Neural cell (in vitro differentiated cells): Measurements from ENCODE around the gene NPLOC4. TPM values are rescaled to one million over a fixed set of nuclear protein-coding genes. Genes with fewer than 3 reads are reported as not detected.

Source experiments
- H2AFZ ChIP-seq: fragments of 200-600, 300-800 bp; sonication (generic), shearing (Covaris generic); 2 replicates; pipeline ENCODE4 v1.6.0; 2014; ENCODE audit warnings: low read depth, mild to moderate bottlenecking, antibody characterized with exemption, low read length, moderate library complexity
- H3F3A ChIP-seq: fragments of 200-600 bp; shearing (Covaris generic); 2 replicates; pipeline ENCODE4 v1.6.1; 2016; ENCODE audit warnings: mild to moderate bottlenecking, moderate library complexity, mixed read lengths, antibody characterized with exemption, low read length; ENCODE audit not compliant: insufficient read depth, poor library complexity, severe bottlenecking
- H3K27ac ChIP-seq: fragments of 200-600, 300-800 bp; sonication (generic), shearing (Covaris generic); 2 replicates; pipeline ENCODE4 v1.5.1; 2014; ENCODE audit warnings: mild to moderate bottlenecking, low read length, moderate library complexity
- H3K27me3 ChIP-seq: fragments of 300-800, 200-600 bp; sonication (generic), shearing (Covaris generic); 2 replicates; pipeline ENCODE4 v1.6.0; 2014; ENCODE audit warnings: mild to moderate bottlenecking, low read depth, low read length, moderate library complexity; ENCODE audit not compliant: insufficient read depth
- H3K36me3 ChIP-seq: fragments of 300-800, 200-600 bp; sonication (generic), shearing (Covaris generic); 2 replicates; pipeline ENCODE4 v1.5.1; 2014; ENCODE audit warnings: mild to moderate bottlenecking, antibody characterized with exemption, low read length, moderate library complexity; ENCODE audit not compliant: insufficient read depth
- H3K4me2 ChIP-seq: fragments of 300-800, 200-600 bp; sonication (generic), shearing (Covaris generic); 2 replicates; pipeline ENCODE4 v1.6.0; 2014; ENCODE audit warnings: mild to moderate bottlenecking, low read length
- H3K4me3 ChIP-seq: fragments of 300-800, 200-600 bp; sonication (generic), shearing (Covaris generic); 2 replicates; pipeline ENCODE4 v1.5.1; 2014; ENCODE audit warnings: mild to moderate bottlenecking, low read length, moderate library complexity
- H3K79me2 ChIP-seq: fragments of 200-600 bp; shearing (Covaris generic); replicated peaks from 2 replicates; pipeline ENCODE4 v1.6.0; 2014; ENCODE audit warnings: mild to moderate bottlenecking, low read length, moderate library complexity; ENCODE audit not compliant: insufficient read depth
- H3K9ac ChIP-seq: fragments of 300-800, 200-600 bp; sonication (generic), shearing (Covaris generic); 2 replicates; pipeline ENCODE4 v1.6.1; 2016; ENCODE audit warnings: mild to moderate bottlenecking, low read length, mixed read lengths
- H3K9me2 ChIP-seq: fragments of 200-600 bp; shearing (Covaris generic); 2 replicates; pipeline ENCODE4 v1.6.1; 2016; ENCODE audit warnings: mild to moderate bottlenecking, low read length, mixed read lengths; ENCODE audit not compliant: insufficient read depth
- H3K9me3 ChIP-seq: fragments of 200-600, 300-800 bp; sonication (generic), shearing (Covaris generic); 2 replicates; pipeline ENCODE4 v1.6.1; 2016; ENCODE audit warnings: mild to moderate bottlenecking, mixed run types, low read length, moderate library complexity, mixed read lengths
- H4K20me1 ChIP-seq: fragments of 200-600 bp; shearing (Covaris generic); 2 replicates; pipeline ENCODE4 v1.6.1; 2016; ENCODE audit warnings: mild to moderate bottlenecking, mixed run types; ENCODE audit not compliant: insufficient read depth
- EP300 ChIP-seq: fragments of 450-650 bp; conservative IDR thresholded peaks from 2 replicates; pipeline ENCODE4 v1.6.1; 2014; ENCODE audit warnings: antibody characterized with exemption, mild to moderate bottlenecking, moderate library complexity; ENCODE audit not compliant: poor library complexity, severe bottlenecking
- EZH2 ChIP-seq: fragments of 200-600, 300-800 bp; shearing (Covaris generic), sonication (generic); IDR thresholded peaks from 2 replicates; pipeline ENCODE4 v1.6.1; 2014; ENCODE audit warnings: antibody characterized with exemption, low read length, borderline replicate concordance, mild to moderate bottlenecking; ENCODE audit not compliant: insufficient read depth, poor library complexity, severe bottlenecking
- MXI1 ChIP-seq: fragments of 450-650 bp; conservative IDR thresholded peaks from 2 replicates; pipeline ENCODE4 v1.6.1; 2014; ENCODE audit warnings: antibody characterized with exemption, mild to moderate bottlenecking; ENCODE audit not compliant: poor library complexity, severe bottlenecking
- POLR2AphosphoS5 ChIP-seq: IDR thresholded peaks from 2 replicates; pipeline ENCODE4 v1.6.1; 2012
- RAD21 ChIP-seq: fragments of 450-650 bp; conservative IDR thresholded peaks from 2 replicates; pipeline ENCODE4 v1.6.1; 2014; ENCODE audit warnings: antibody characterized with exemption, mild to moderate bottlenecking, moderate library complexity
- SMC3 ChIP-seq: fragments of 450-650 bp; conservative IDR thresholded peaks from 2 replicates; pipeline ENCODE4 v1.6.1; 2014; ENCODE audit warnings: antibody characterized with exemption, mild to moderate bottlenecking, moderate library complexity; ENCODE audit not compliant: poor library complexity
- TAF1 ChIP-seq: IDR thresholded peaks from 2 replicates; pipeline ENCODE4 v1.6.1; 2012; ENCODE audit warnings: low read depth
- polyA plus RNA-seq: library from polyadenylated mRNA; depleted of rRNA; stranded (reverse); fragments of >200 nt; gene quantifications from 2 replicates; pipeline ENCODE4 v1.2.3, GENCODE V29; 2014
- TF ChIP-seq, protein P1 (sequence below): fragments of 450-650 bp; IDR thresholded peaks from 2 replicates; pipeline ENCODE4 v1.5.1; 2014; ENCODE audit warnings: antibody characterized with exemption, mild to moderate bottlenecking, moderate library complexity; ENCODE audit not compliant: poor library complexity, severe bottlenecking
- TF ChIP-seq, protein P2 (sequence below): IDR thresholded peaks from 2 replicates; pipeline ENCODE4 v1.6.1; 2012; ENCODE audit warnings: borderline replicate concordance

NPLOC4 gene
- polyA plus RNA-seq, 1 donor from 2014 or later, result 32.3 TPM

DNA sequence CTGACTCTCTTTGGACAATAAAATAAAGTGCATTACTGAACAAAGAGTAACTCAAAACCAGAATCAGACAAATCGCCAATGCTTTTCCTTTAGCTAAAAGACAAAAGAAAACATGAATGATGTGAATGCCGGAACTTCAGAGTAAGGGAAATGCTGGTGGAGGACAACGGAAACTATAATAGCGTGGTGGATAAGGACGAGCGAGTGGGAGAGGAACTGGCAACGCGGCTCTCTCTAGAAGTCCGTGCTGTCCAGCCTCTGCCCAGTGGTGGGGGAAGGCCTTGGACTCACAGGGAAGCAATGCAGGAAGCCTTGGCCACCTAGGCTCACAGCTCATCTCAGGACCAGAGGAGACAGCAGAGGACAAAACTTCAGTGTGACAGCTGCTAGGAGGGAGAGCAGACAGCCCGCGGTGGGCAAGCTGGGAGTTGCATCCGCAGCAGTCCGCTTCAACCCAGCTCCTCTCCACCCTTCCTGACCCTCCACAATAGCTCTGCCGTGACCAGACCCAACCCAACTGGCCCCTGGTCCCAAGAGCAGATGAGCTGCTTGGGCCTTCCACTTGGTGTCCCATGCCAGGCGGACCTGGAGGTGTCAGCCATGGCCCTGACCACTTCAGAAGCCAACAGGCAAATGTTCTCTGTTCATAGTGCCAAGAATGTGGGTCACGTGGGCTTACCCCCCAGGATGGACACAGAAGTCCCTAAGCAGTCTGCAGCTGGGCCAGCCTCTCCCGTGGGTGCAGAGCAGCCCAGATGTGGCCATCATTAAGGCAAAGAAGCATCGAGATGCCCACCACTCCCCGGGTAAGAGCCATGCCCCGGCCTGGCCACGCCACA lies 79.4 kb downstream of the NPLOC4 start:
- Histone ChIP-seq H3K4me3 (no peak overlapping the region), H3F3A (no peaks in the 10 kb centered on the region), H3K36me3 (no peaks in the 10 kb centered on the region), H3K27me3 (no peaks in the 10 kb centered on the region), H3K9me3 (no peaks in the 10 kb centered on the region), H4K20me1 (no peaks in the 10 kb centered on the region), H3K27ac (no peak overlapping the region), H3K9ac (no peak overlapping the region), H3K79me2 (no peaks in the 10 kb centered on the region), H3K4me2 (no peak overlapping the region), H2AFZ (no peak overlapping the region), H3K9me2 (no peaks in the 10 kb centered on the region)
- TF ChIP-seq POLR2AphosphoS5 (no peak), EZH2 (no peak), EP300 (no peak), SMC3 (no peak), RAD21 (no peak), TAF1 (no peak), MXI1 (no peak)
- TF ChIP-seq, protein P1, sequence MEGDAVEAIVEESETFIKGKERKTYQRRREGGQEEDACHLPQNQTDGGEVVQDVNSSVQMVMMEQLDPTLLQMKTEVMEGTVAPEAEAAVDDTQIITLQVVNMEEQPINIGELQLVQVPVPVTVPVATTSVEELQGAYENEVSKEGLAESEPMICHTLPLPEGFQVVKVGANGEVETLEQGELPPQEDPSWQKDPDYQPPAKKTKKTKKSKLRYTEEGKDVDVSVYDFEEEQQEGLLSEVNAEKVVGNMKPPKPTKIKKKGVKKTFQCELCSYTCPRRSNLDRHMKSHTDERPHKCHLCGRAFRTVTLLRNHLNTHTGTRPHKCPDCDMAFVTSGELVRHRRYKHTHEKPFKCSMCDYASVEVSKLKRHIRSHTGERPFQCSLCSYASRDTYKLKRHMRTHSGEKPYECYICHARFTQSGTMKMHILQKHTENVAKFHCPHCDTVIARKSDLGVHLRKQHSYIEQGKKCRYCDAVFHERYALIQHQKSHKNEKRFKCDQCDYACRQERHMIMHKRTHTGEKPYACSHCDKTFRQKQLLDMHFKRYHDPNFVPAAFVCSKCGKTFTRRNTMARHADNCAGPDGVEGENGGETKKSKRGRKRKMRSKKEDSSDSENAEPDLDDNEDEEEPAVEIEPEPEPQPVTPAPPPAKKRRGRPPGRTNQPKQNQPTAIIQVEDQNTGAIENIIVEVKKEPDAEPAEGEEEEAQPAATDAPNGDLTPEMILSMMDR, result no peak
- TF ChIP-seq, protein P2, sequence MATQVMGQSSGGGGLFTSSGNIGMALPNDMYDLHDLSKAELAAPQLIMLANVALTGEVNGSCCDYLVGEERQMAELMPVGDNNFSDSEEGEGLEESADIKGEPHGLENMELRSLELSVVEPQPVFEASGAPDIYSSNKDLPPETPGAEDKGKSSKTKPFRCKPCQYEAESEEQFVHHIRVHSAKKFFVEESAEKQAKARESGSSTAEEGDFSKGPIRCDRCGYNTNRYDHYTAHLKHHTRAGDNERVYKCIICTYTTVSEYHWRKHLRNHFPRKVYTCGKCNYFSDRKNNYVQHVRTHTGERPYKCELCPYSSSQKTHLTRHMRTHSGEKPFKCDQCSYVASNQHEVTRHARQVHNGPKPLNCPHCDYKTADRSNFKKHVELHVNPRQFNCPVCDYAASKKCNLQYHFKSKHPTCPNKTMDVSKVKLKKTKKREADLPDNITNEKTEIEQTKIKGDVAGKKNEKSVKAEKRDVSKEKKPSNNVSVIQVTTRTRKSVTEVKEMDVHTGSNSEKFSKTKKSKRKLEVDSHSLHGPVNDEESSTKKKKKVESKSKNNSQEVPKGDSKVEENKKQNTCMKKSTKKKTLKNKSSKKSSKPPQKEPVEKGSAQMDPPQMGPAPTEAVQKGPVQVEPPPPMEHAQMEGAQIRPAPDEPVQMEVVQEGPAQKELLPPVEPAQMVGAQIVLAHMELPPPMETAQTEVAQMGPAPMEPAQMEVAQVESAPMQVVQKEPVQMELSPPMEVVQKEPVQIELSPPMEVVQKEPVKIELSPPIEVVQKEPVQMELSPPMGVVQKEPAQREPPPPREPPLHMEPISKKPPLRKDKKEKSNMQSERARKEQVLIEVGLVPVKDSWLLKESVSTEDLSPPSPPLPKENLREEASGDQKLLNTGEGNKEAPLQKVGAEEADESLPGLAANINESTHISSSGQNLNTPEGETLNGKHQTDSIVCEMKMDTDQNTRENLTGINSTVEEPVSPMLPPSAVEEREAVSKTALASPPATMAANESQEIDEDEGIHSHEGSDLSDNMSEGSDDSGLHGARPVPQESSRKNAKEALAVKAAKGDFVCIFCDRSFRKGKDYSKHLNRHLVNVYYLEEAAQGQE, result no peak

DNA sequence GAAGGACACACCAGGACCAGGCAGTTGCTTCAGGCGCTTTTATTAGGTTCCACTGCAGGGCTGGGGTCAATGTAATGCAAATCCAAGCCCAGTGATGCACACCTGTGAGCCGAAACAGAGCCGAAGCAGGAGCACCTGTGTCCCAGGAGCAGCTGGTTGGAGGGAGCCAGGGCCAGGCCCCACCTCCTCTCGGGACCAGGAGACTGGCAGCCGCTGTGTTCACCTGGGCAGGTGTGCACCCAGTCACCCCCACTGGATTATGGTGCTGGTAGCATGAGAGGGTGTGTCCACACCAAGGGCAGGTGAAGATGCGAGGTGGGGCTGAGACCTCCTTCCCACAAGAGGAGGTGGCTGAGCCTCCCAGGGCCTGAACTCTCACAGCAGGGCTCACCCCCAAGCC lies 80.0 kb downstream of the NPLOC4 start:
- Histone ChIP-seq H3K4me2 (no peak overlapping the region), H3K27me3 (no peaks in the 10 kb centered on the region), H3K9me2 (no peaks in the 10 kb centered on the region), H3K4me3 (no peak overlapping the region), H4K20me1 (no peaks in the 10 kb centered on the region), H3K9me3 (no peaks in the 10 kb centered on the region), H2AFZ (no peak overlapping the region), H3F3A (no peaks in the 10 kb centered on the region), H3K36me3 (no peaks in the 10 kb centered on the region), H3K27ac (no peak overlapping the region), H3K9ac (no peak overlapping the region), H3K79me2 (peaks cover 2% of the 10 kb centered on the region)
- TF ChIP-seq, protein P1, result no peak
- TF ChIP-seq RAD21, result no peak
- no peak for TF ChIP-seq POLR2AphosphoS5
- TF ChIP-seq MXI1, result no peak
- TF ChIP-seq EZH2, result no peak
- no peak for TF ChIP-seq TAF1
- no peak for TF ChIP-seq EP300
- TF ChIP-seq SMC3, result no peak
- TF ChIP-seq, protein P2, result no peak
